Osteoblast (primary cell): ENCODE results near the gene SEMA4F. TPM values are rescaled to one million over a fixed set of nuclear protein-coding genes. Genes with fewer than 3 reads are reported as not detected.

Source experiments
- DNase-seq: peaks from one replicate; pipeline ENCODE4 v3.0.0; 2011; ENCODE audit warnings: low spot score, mixed read lengths; ENCODE audit not compliant: insufficient read length; ENCODE audit errors: missing footprints
- H2AFZ ChIP-seq: 2 replicates; pipeline ENCODE4 v1.6.0; 2011; ENCODE audit warnings: mild to moderate bottlenecking, low read length
- H3K27ac ChIP-seq: 2 replicates; pipeline ENCODE4 v1.5.1; 2011; ENCODE audit warnings: mild to moderate bottlenecking, low read depth, low read length, moderate library complexity
- H3K27me3 ChIP-seq: 2 replicates; pipeline ENCODE4 v1.6.0; 2012; ENCODE audit warnings: mild to moderate bottlenecking, control low read depth, inconsistent platforms, low read length, moderate library complexity; ENCODE audit not compliant: insufficient read depth
- H3K36me3 ChIP-seq: 2 replicates; pipeline ENCODE4 v1.5.1; 2011; ENCODE audit warnings: mild to moderate bottlenecking, low read length, control low read depth, moderate library complexity; ENCODE audit not compliant: insufficient read depth
- H3K4me1 ChIP-seq: 2 replicates; pipeline ENCODE4 v1.5.1; 2011; ENCODE audit warnings: mild to moderate bottlenecking, low read length, control low read depth, moderate library complexity; ENCODE audit not compliant: insufficient read depth
- H3K4me2 ChIP-seq: 2 replicates; pipeline ENCODE4 v1.6.0; 2011; ENCODE audit warnings: mild to moderate bottlenecking, low read length; ENCODE audit not compliant: insufficient read depth
- H3K4me3 ChIP-seq: fragments of 200-600 bp; sonication (generic); 3 replicates; pipeline ENCODE4 v1.5.1; 2012; ENCODE audit warnings: mild to moderate bottlenecking, low read length, inconsistent platforms; ENCODE audit not compliant: insufficient read depth
- H3K79me2 ChIP-seq: 2 replicates; pipeline ENCODE4 v1.6.0; 2012; ENCODE audit warnings: mild to moderate bottlenecking, low read length, control low read depth, inconsistent platforms; ENCODE audit not compliant: insufficient read depth
- H3K9me3 ChIP-seq: 2 replicates; pipeline ENCODE4 v1.5.1; 2011; ENCODE audit warnings: low read depth, low read length, control low read depth
- H4K20me1 ChIP-seq: 2 replicates; pipeline ENCODE4 v1.6.0; 2012; ENCODE audit warnings: mild to moderate bottlenecking, low read length, control low read depth; ENCODE audit not compliant: insufficient read depth
- total RNA-seq: library from RNA; depleted of rRNA; stranded (reverse); fragments of >200 nt; gene quantifications from 2 replicates; pipeline ENCODE4 v1.2.3, GENCODE V29; 2012
- TF ChIP-seq, protein P1 (sequence below): IDR thresholded peaks from 2 replicates; pipeline ENCODE4 v1.5.1; 2011; ENCODE audit warnings: mild to moderate bottlenecking, low read depth, low read length, moderate library complexity; ENCODE audit errors: extremely low read depth

SEMA4F gene
- 7.2 and 7.7 TPM in 2 replicates for total RNA-seq

DNA sequence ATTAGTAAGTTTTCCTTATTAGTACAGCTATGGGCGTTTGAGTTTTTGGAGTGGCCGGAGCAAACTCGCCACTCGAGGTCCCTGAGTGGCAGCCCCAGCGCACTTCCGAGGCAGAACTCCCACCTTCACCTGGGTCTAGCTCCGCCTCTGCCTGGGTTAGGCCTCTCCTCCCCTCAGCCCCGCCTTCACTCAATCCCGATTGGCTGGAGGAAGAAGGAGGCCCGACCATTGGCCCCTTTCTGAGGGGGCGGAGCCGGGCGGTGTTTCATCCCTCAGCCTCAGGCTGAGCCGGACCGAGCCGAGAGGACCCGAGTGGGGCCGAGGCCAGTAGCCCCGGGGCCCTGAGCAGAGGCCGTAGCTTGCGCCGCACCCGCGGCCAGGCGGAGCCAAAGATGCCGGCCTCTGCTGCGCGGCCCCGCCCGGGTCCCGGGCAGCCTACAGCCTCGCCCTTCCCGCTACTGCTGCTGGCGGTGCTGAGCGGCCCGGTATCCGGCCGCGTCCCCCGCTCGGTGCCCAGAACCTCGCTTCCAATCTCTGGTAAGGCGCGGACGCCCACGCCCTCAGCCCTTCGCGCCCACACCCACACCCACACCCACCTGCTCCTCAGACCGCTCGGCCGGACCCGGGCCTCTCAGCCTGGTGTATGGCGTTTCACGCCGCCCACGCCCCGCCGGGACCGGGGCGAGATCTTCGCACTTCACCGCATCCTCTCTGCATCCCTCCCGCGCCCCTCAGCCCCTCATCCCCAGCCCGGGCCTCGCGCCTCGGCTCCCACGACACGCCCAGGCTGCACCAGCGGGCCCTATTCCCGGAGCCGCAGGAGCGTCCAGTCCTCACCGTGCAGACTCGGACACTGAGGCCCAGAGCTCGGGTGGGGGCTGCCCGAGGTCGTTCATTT is at the start of gene SEMA4F:
Gene SEMA4F (plus strand): TSS at position 263 of the 898 bp plus-strand sequence. CDS start 130 bp downstream, at position 393.
- H3K27ac ChIP-seq: no peak within 1 kb of the TSS

DNA sequence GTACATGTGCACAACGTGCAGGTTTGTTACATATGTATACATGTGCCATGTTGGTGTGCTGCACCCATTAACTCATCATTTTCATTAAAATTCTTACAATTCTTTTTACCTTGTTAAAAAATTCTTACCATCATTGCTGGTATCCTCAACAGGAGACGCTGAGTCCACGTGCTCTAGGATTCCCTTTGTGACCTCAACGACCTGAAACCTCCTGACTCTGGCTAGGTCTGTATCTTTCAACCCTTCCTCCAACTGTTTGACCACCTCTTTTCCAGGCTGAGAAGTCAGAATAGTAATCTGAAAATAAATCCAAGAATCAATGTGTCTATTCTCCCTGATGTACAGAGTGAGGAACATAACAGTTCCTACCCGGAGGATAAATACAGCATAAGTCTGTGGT is 47.1 kb upstream of the SEMA4F start:
- peaks cover 13% of the 10 kb centered on the region for H3K27me3 ChIP-seq
- H3K27ac ChIP-seq: no peak overlapping the region
- no peak overlapping the region for H2AFZ ChIP-seq
- peaks cover 6% of the 10 kb centered on the region for H3K4me1 ChIP-seq
- TF ChIP-seq, protein P1, sequence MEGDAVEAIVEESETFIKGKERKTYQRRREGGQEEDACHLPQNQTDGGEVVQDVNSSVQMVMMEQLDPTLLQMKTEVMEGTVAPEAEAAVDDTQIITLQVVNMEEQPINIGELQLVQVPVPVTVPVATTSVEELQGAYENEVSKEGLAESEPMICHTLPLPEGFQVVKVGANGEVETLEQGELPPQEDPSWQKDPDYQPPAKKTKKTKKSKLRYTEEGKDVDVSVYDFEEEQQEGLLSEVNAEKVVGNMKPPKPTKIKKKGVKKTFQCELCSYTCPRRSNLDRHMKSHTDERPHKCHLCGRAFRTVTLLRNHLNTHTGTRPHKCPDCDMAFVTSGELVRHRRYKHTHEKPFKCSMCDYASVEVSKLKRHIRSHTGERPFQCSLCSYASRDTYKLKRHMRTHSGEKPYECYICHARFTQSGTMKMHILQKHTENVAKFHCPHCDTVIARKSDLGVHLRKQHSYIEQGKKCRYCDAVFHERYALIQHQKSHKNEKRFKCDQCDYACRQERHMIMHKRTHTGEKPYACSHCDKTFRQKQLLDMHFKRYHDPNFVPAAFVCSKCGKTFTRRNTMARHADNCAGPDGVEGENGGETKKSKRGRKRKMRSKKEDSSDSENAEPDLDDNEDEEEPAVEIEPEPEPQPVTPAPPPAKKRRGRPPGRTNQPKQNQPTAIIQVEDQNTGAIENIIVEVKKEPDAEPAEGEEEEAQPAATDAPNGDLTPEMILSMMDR: no peak
- no peaks in the 10 kb centered on the region for H3K9me3 ChIP-seq
- no peak overlapping the region for H3K4me2 ChIP-seq
- no peak for DNase-seq
- no peak overlapping the region for H3K4me3 ChIP-seq
- H3K79me2 ChIP-seq: no peaks in the 10 kb centered on the region
- H4K20me1 ChIP-seq: no peaks in the 10 kb centered on the region
- H3K36me3 ChIP-seq: no peaks in the 10 kb centered on the region

More for the DNA sequence above, at the start of gene SEMA4F:
- H4K20me1 ChIP-seq: no peaks in the 10 kb centered on the region
- peak within 1 kb of the TSS; percentile 81 for H3K4me3 ChIP-seq
- peaks cover 20% of the 10 kb centered on the region for H3K4me1 ChIP-seq
- no peaks in the 10 kb centered on the region for H3K79me2 ChIP-seq
- H2AFZ ChIP-seq: peak within 1 kb of the TSS; percentile 96
- TF ChIP-seq, protein P1: no peak
- no peaks in the 10 kb centered on the region for H3K36me3 ChIP-seq
- peak; percentile 99 for DNase-seq
- H3K4me2 ChIP-seq: peak within 1 kb of the TSS; percentile 92
- no peaks in the 10 kb centered on the region for H3K27me3 ChIP-seq
- no peaks in the 10 kb centered on the region for H3K9me3 ChIP-seq

- Histone ChIP-seq H2AFZ (no peak overlapping the region), H3K27me3 (peaks cover 43% of the 10 kb centered on the region), H3K36me3 (no peaks in the 10 kb centered on the region), H4K20me1 (no peaks in the 10 kb centered on the region), H3K9me3 (no peaks in the 10 kb centered on the region), H3K4me1 (no peaks in the 10 kb centered on the region), H3K4me2 (no peak overlapping the region), H3K79me2 (no peaks in the 10 kb centered on the region), H3K27ac (no peak overlapping the region), H3K4me3 (no peak overlapping the region)
- DNase-seq: no peak
- TF ChIP-seq, protein P1: no peak
These were observed 36.9 kb upstream of the SEMA4F start for GRCh38 chr2:74617122-74617521.

- TF ChIP-seq, protein P1: no peak
- H3K27me3 ChIP-seq: peaks cover 35% of the 10 kb centered on the region
- H3K4me2 ChIP-seq: no peak overlapping the region
- no peaks in the 10 kb centered on the region for H3K9me3 ChIP-seq
- no peak overlapping the region for H3K4me3 ChIP-seq
- no peaks in the 10 kb centered on the region for H4K20me1 ChIP-seq
- no peak for DNase-seq
- H2AFZ ChIP-seq: no peak overlapping the region
- H3K36me3 ChIP-seq: no peaks in the 10 kb centered on the region
- no peaks in the 10 kb centered on the region for H3K79me2 ChIP-seq
- H3K4me1 ChIP-seq: no peaks in the 10 kb centered on the region
- H3K27ac ChIP-seq: no peak overlapping the region
These were observed 35.5 kb upstream of the SEMA4F start for GRCh38 chr2:74618410-74619083.
